Measurements from ENCODE around the gene PIAS4.
"Not testable (repeated sequence)": the region's sequence is repeated elsewhere in the genome, so short reads cannot be mapped to it uniquely, and the experiment has no call there.

Gene PIAS4

GRCh38 chr19:4007021-4007835, at the start of gene PIAS4:
PIAS4 (plus strand) TSS chr19:4007736; CDS start chr19:4007761, 25 bp downstream.
- DNase-seq = peak; percentile 66

GRCh38 chr19:3958836-3959765, 48.4 kb upstream of the PIAS4 start:
- DNase-seq = no peak

GRCh38 chr19:3959766-3960131, 47.8 kb upstream of the PIAS4 start:
- DNase-seq = no peak

- DNase-seq = no peak
Measured at GRCh38 chr19:3961007-3961406, 46.5 kb upstream of the PIAS4 start.

GRCh38 chr19:3963458-3964255, 43.9 kb upstream of the PIAS4 start:
- DNase-seq = no peak

- no peak for DNase-seq
Measured at GRCh38 chr19:3964256-3965194, 43.0 kb upstream of the PIAS4 start.

- DNase-seq = no peak
Measured at GRCh38 chr19:3966051-3967017, 41.2 kb upstream of the PIAS4 start.

GRCh38 chr19:3967983-3968382, 39.6 kb upstream of the PIAS4 start:
- not testable (repeated sequence) for DNase-seq

- no peak for DNase-seq
Measured at GRCh38 chr19:3968556-3969434, 38.7 kb upstream of the PIAS4 start.

GRCh38 chr19:3969435-3970312, 37.9 kb upstream of the PIAS4 start:
- DNase-seq = no peak

- no peak for DNase-seq
Measured at GRCh38 chr19:3970313-3970807, 37.2 kb upstream of the PIAS4 start.

- DNase-seq = peak; percentile 83
Measured at GRCh38 chr19:3970808-3971598, 36.5 kb upstream of the PIAS4 start, which contains the start of gene DAPK3. DAPK3 (minus strand) TSS chr19:3971099; CDS start chr19:3969735, 1,364 bp downstream.

GRCh38 chr19:3975144-3975543, 32.4 kb upstream of the PIAS4 start:
- no peak for DNase-seq

GRCh38 chr19:3975637-3976087, 31.9 kb upstream of the PIAS4 start:
- no peak for DNase-seq

GRCh38 chr19:3976495-3977241, 30.9 kb upstream of the PIAS4 start:
- DNase-seq = no peak

Data from NCI-H1436 treated with DMSO at 0.1 percent for 48 hours (cell line).